K562 (cell line): ENCODE measurements around the gene GLRX. TPM values are rescaled to one million over a fixed set of nuclear protein-coding genes. Genes with fewer than 3 reads are reported as not detected.

Experiments
- ATF3 ChIP-seq, 2 experiments: fragments of 450-650 bp in 1 of 2; sonication (generic) in 1 of 2; formaldehyde crosslinking in 1 of 2; IDR thresholded peaks in 1 of 2; conservative IDR thresholded peaks in 1 of 2; 2 replicates each; pipeline versions ENCODE4 v1.6.1 to v1.8.1; 2016 to 2023; ENCODE audit warnings: mild to moderate bottlenecking in 2 of 2, moderate library complexity in 2 of 2, inconsistent platforms in 1 of 2, missing genetic modification reagents in 1 of 2
- polyA plus RNA-seq, 8 experiments: library from polyadenylated mRNA; depleted of rRNA in 4 of 8; stranded (reverse) in 5 of 8; unstranded in 3 of 8; fragments of >200 nt; fragmentation: Nextera tagmentation in 2 of 8; fragmentation: Illumina TruSeq in 1 of 8; extraction: Ambion mirVana in 2 of 8; extraction: Trizol in 1 of 8; gene quantifications; 2 replicates each; pipeline versions ENCODE4 v1.2.1 to v1.2.3, GENCODE V29; 2011 to 2014; ENCODE audit warnings: inconsistent platforms in 1 of 8, missing spikeins in 1 of 8
- total RNA-seq, 7 experiments: library from RNA; depleted of rRNA in 6 of 7; stranded (reverse); fragments of >200 nt in 6 of 7; fragmentation: Illumina TruSeq in 2 of 7; extraction: Trizol in 2 of 7; gene quantifications; 2 replicates each; pipeline versions ENCODE4 v1.2.1 to v1.2.3, GENCODE V29; 2011 to 2021; ENCODE audit warnings: low replicate concordance in 1 of 7
- TF ChIP-seq, protein P1 (sequence below): fragments of 200-600 bp; sonication (generic); IDR thresholded peaks from one replicate; pipeline ENCODE4 v1.6.1; 2012; ENCODE audit warnings: mild to moderate bottlenecking, low read depth, low read length, inconsistent platforms
- TF ChIP-seq, protein P2 (sequence below): fragments of 450-650 bp; IDR thresholded peaks from 2 replicates; pipeline ENCODE4 v1.6.1; 2016; ENCODE audit warnings: low read depth

Gene GLRX
- total and polyA plus RNA-seq, 9 of the 15 experiments (the other 6 are each of a cell fraction or from before 2014, with no cell fraction given): 2.3 to 11.2 (median 4.6) TPM

GRCh38 chr5:95842854-95843544 is 20.5 kb upstream of the GLRX start (continued):
- TF ChIP-seq, protein P1, sequence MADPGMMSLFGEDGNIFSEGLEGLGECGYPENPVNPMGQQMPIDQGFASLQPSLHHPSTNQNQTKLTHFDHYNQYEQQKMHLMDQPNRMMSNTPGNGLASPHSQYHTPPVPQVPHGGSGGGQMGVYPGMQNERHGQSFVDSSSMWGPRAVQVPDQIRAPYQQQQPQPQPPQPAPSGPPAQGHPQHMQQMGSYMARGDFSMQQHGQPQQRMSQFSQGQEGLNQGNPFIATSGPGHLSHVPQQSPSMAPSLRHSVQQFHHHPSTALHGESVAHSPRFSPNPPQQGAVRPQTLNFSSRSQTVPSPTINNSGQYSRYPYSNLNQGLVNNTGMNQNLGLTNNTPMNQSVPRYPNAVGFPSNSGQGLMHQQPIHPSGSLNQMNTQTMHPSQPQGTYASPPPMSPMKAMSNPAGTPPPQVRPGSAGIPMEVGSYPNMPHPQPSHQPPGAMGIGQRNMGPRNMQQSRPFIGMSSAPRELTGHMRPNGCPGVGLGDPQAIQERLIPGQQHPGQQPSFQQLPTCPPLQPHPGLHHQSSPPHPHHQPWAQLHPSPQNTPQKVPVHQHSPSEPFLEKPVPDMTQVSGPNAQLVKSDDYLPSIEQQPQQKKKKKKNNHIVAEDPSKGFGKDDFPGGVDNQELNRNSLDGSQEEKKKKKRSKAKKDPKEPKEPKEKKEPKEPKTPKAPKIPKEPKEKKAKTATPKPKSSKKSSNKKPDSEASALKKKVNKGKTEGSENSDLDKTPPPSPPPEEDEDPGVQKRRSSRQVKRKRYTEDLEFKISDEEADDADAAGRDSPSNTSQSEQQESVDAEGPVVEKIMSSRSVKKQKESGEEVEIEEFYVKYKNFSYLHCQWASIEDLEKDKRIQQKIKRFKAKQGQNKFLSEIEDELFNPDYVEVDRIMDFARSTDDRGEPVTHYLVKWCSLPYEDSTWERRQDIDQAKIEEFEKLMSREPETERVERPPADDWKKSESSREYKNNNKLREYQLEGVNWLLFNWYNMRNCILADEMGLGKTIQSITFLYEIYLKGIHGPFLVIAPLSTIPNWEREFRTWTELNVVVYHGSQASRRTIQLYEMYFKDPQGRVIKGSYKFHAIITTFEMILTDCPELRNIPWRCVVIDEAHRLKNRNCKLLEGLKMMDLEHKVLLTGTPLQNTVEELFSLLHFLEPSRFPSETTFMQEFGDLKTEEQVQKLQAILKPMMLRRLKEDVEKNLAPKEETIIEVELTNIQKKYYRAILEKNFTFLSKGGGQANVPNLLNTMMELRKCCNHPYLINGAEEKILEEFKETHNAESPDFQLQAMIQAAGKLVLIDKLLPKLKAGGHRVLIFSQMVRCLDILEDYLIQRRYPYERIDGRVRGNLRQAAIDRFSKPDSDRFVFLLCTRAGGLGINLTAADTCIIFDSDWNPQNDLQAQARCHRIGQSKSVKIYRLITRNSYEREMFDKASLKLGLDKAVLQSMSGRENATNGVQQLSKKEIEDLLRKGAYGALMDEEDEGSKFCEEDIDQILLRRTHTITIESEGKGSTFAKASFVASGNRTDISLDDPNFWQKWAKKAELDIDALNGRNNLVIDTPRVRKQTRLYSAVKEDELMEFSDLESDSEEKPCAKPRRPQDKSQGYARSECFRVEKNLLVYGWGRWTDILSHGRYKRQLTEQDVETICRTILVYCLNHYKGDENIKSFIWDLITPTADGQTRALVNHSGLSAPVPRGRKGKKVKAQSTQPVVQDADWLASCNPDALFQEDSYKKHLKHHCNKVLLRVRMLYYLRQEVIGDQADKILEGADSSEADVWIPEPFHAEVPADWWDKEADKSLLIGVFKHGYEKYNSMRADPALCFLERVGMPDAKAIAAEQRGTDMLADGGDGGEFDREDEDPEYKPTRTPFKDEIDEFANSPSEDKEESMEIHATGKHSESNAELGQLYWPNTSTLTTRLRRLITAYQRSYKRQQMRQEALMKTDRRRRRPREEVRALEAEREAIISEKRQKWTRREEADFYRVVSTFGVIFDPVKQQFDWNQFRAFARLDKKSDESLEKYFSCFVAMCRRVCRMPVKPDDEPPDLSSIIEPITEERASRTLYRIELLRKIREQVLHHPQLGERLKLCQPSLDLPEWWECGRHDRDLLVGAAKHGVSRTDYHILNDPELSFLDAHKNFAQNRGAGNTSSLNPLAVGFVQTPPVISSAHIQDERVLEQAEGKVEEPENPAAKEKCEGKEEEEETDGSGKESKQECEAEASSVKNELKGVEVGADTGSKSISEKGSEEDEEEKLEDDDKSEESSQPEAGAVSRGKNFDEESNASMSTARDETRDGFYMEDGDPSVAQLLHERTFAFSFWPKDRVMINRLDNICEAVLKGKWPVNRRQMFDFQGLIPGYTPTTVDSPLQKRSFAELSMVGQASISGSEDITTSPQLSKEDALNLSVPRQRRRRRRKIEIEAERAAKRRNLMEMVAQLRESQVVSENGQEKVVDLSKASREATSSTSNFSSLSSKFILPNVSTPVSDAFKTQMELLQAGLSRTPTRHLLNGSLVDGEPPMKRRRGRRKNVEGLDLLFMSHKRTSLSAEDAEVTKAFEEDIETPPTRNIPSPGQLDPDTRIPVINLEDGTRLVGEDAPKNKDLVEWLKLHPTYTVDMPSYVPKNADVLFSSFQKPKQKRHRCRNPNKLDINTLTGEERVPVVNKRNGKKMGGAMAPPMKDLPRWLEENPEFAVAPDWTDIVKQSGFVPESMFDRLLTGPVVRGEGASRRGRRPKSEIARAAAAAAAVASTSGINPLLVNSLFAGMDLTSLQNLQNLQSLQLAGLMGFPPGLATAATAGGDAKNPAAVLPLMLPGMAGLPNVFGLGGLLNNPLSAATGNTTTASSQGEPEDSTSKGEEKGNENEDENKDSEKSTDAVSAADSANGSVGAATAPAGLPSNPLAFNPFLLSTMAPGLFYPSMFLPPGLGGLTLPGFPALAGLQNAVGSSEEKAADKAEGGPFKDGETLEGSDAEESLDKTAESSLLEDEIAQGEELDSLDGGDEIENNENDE: no peak
- 0 out of 2 replicates have a peak, but pooled peaks have one; percentile 13 for TF ChIP-seq ATF3 (IDR thresholded peaks at IDR 0.05)
- TF ChIP-seq ATF3 (CRISPR knock-in tag; conservative IDR thresholded peaks at IDR 0.05): no peak
- TF ChIP-seq, protein P2, sequence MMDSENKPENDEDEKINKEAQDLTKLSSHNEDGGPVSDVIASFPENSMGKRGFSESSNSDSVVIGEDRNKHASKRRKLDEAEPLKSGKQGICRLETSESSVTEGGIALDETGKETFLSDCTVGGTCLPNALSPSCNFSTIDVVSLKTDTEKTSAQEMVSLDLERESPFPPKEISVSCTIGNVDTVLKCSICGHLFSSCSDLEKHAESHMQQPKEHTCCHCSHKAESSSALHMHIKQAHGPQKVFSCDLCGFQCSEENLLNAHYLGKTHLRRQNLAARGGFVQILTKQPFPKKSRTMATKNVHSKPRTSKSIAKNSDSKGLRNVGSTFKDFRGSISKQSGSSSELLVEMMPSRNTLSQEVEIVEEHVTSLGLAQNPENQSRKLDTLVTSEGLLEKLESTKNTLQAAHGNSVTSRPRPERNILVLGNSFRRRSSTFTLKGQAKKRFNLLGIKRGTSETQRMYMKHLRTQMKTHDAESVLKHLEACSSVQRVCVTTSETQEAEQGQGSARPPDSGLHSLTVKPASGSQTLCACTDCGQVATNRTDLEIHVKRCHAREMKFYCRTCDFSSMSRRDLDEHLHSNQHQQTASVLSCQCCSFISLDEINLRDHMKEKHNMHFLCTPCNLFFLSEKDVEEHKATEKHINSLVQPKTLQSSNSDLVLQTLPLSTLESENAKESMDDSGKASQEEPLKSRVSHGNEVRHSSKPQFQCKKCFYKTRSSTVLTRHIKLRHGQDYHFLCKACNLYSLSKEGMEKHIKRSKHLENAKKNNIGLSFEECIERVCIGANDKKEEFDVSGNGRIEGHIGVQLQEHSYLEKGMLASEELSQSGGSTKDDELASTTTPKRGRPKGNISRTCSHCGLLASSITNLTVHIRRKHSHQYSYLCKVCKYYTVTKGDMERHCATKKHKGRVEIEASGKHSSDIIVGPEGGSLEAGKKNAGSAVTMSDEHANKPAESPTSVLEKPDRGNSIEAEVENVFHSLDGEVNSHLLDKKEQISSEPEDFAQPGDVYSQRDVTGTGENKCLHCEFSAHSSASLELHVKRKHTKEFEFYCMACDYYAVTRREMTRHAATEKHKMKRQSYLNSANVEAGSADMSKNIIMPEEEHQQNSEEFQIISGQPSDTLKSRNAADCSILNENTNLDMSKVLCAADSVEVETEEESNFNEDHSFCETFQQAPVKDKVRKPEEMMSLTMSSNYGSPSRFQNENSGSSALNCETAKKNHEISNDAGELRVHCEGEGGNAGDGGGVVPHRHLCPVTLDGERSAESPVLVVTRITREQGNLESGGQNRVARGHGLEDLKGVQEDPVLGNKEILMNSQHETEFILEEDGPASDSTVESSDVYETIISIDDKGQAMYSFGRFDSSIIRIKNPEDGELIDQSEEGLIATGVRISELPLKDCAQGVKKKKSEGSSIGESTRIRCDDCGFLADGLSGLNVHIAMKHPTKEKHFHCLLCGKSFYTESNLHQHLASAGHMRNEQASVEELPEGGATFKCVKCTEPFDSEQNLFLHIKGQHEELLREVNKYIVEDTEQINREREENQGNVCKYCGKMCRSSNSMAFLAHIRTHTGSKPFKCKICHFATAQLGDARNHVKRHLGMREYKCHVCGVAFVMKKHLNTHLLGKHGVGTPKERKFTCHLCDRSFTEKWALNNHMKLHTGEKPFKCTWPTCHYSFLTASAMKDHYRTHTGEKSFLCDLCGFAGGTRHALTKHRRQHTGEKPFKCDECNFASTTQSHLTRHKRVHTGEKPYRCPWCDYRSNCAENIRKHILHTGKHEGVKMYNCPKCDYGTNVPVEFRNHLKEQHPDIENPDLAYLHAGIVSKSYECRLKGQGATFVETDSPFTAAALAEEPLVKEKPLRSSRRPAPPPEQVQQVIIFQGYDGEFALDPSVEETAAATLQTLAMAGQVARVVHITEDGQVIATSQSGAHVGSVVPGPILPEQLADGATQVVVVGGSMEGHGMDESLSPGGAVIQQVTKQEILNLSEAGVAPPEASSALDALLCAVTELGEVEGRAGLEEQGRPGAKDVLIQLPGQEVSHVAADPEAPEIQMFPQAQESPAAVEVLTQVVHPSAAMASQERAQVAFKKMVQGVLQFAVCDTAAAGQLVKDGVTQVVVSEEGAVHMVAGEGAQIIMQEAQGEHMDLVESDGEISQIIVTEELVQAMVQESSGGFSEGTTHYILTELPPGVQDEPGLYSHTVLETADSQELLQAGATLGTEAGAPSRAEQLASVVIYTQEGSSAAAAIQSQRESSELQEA: no peak
